ENCODE results near the gene CNTROB.
A peak's percentile ranks its signal among the peaks of the same experiment; 100 is the strongest.

CNTROB gene

DNA sequence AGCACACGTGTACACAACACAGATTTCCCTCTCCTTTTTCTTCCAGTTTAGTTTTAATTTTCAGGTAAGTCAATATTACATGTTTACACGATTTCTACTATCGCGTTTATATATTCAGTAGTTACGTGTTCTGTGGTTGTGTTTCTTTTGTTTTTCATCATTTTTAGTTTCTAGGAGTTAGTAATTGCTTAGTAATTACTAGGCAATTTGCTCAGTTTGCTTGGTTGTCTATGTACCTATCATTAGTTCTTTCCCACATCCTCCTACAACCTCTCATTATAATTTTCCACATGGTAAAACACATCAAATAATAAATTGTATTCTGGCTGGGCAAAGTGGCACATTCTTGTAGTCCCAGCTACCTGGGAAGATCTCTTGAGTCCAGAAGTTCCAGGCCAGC, 45.8 kb downstream of the CNTROB start:
- FAIRE-seq: no peak
- DNase-seq (ENCODE audit: insufficient read length, low spot score): no peak
- no peak for TF ChIP-seq CTCF (IDR thresholded peaks at IDR 0.05; ENCODE audit: insufficient read depth, missing control alignments)

DNA sequence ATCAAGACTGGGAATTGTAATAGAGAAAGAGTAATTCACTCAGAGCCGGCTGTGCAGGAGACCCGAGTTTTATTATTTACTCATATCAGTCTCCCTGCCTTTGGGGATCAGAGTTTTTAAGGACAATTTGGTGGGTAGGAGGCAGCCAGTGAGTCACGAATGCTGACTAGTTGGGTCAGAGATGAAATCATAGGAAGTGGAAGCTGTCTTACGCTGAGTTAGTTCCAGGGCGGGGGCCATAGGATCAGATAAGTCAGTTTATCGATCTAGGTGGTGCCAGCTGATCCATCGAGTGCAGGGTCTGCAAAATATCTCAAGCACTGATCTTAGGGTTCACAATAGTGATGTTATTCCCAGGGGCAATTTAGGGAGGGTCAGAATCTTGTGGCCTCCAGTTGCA, 50.2 kb downstream of the CNTROB start:
- TF ChIP-seq CTCF (IDR thresholded peaks at IDR 0.05; ENCODE audit: insufficient read depth, missing control alignments): no peak
- FAIRE-seq (no peak), DNase-seq (ENCODE audit: insufficient read length, low spot score) (no peak)

DNA sequence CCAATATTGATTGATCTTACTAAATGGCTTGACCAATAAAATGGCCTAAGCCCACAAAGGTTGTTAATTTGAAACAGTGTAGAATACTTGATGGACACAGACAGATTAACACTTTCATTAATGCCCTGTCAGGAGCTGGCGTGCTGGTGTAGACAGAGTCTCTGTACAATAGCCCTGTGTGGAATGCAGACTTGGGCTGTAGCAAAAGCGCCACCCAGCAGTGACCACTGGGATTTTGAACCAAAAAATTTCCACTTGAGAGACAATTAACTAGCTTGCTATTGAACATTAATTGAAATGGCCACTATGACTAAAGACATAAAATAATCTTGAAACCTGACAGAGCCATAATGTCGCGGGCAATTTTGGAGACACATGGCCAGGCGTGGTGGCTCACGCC, 50.7 kb downstream of the CNTROB start:
- no peak for TF ChIP-seq CTCF (IDR thresholded peaks at IDR 0.05; ENCODE audit: insufficient read depth, missing control alignments)
- no peak for DNase-seq (ENCODE audit: insufficient read length, low spot score)
- no peak for FAIRE-seq

GRCh38 chr17:7984904-7985303, 52.9 kb downstream of the CNTROB start:
- FAIRE-seq (no peak), DNase-seq (ENCODE audit: insufficient read length, low spot score) (no peak)
- no peak for TF ChIP-seq CTCF (IDR thresholded peaks at IDR 0.05; ENCODE audit: insufficient read depth, missing control alignments)

- FAIRE-seq (no peak), DNase-seq (ENCODE audit: insufficient read length, low spot score) (no peak)
- TF ChIP-seq CTCF (IDR thresholded peaks at IDR 0.05; ENCODE audit: insufficient read depth, missing control alignments): no peak
Measured at GRCh38 chr17:7987112-7987893, 55.3 kb downstream of the CNTROB start.

- peak; percentile 86 for FAIRE-seq
- DNase-seq (ENCODE audit: insufficient read length, low spot score): no peak
- TF ChIP-seq CTCF (IDR thresholded peaks at IDR 0.05; ENCODE audit: insufficient read depth, missing control alignments): peak; percentile 48
Measured at GRCh38 chr17:7988750-7989178, 56.8 kb downstream of the CNTROB start.
